ENCODE measurements around the gene C22orf42. TPM values are rescaled to one million over a fixed set of nuclear protein-coding genes. Genes with fewer than 3 reads are reported as not detected.

C22orf42 gene
- total RNA-seq (2022), result not detected in 2 replicates
- not detected for Bru-seq, nascent RNA
- not detected for BruChase-seq, experiment 1, labeled RNA remaining after a 6-hour chase
- BruChase-seq, experiment 2, labeled RNA remaining after a 2-hour chase, result not detected
- long read RNA-seq, result 0 reads

GRCh38 chr22:32158712-32159533 is at the start of gene C22orf42:
Gene C22orf42 (minus strand): TSS chr22:32159303. CDS start chr22:32159215, 88 bp downstream.
- no peaks in the 10 kb centered on the region for H3K9me3 Mint-ChIP-seq (ENCODE audit: unreplicated experiment)
- intact Hi-C loops (cut with micrococcal nuclease), result no loop called here
- peaks cover 53% of the 10 kb centered on the region for H3K27me3 Mint-ChIP-seq (ENCODE audit: insufficient read depth, unreplicated experiment)
- no peak for DNase-seq (ENCODE audit: unreplicated experiment)
- H3K4me3 Mint-ChIP-seq (ENCODE audit: unreplicated experiment), result no peak within 1 kb of the TSS
- TF ChIP-seq CTCF (IDR thresholded peaks at IDR 0.05; ENCODE audit: unreplicated experiment), result no peak
- H3K27ac Mint-ChIP-seq (ENCODE audit: low read depth, unreplicated experiment), result no peak within 1 kb of the TSS
- no peaks in the 10 kb centered on the region for H3K36me3 Mint-ChIP-seq (ENCODE audit: insufficient read depth, unreplicated experiment)
- no peaks in the 10 kb centered on the region for H3K4me1 Mint-ChIP-seq (ENCODE audit: insufficient read depth, unreplicated experiment)
- ChIA-PET CTCF (interaction anchor here (0.7 to 0.9 kb wide), 2 partner anchors 56 to 220 kb away, joined by 3 to 4 read pairs; no protein-coding TSS in a partner anchor), POLR2A (no interaction called here)
- BruUV-seq (replicated peaks), result no TSS peak

- H3K4me1 Mint-ChIP-seq (ENCODE audit: insufficient read depth, unreplicated experiment), result peaks cover 6% of the 10 kb centered on the region
- TF ChIP-seq CTCF (IDR thresholded peaks at IDR 0.05; ENCODE audit: unreplicated experiment), result no peak
- peaks cover 12% of the 10 kb centered on the region for H3K27me3 Mint-ChIP-seq (ENCODE audit: insufficient read depth, unreplicated experiment)
- H3K27ac Mint-ChIP-seq (ENCODE audit: low read depth, unreplicated experiment), result no peak overlapping the region
- no peak for DNase-seq (ENCODE audit: unreplicated experiment)
- BruUV-seq (replicated peaks), result no TSS peak
- ChIA-PET CTCF (interaction anchor here (0.6 to 2.6 kb wide), 6 partner anchors 9 to 728 kb away, joined by 3 to 9 read pairs (median 4); no protein-coding TSS in a partner anchor), POLR2A (no interaction called here)
- no peak overlapping the region for H3K4me3 Mint-ChIP-seq (ENCODE audit: unreplicated experiment)
- H3K36me3 Mint-ChIP-seq (ENCODE audit: insufficient read depth, unreplicated experiment), result no peaks in the 10 kb centered on the region
- intact Hi-C loops (cut with micrococcal nuclease), result no loop called here
- H3K9me3 Mint-ChIP-seq (ENCODE audit: unreplicated experiment), result no peaks in the 10 kb centered on the region
Observed at GRCh38 chr22:32208681-32209080, 49.6 kb upstream of the C22orf42 start.

- ChIA-PET CTCF (interaction anchor here (0.6 to 2.6 kb wide), 8 partner anchors 9 to 104 kb away, joined by 3 to 9 read pairs (median 3); no protein-coding TSS in a partner anchor), POLR2A (no interaction called here)
- intact Hi-C loops (cut with micrococcal nuclease), result loop anchor here (1.0 to 2.0 kb wide), 2 partner anchors 105 to 231 kb away; no protein-coding TSS in a partner anchor
- no peaks in the 10 kb centered on the region for H3K36me3 Mint-ChIP-seq (ENCODE audit: insufficient read depth, unreplicated experiment)
- no peak for DNase-seq (ENCODE audit: unreplicated experiment)
- H3K9me3 Mint-ChIP-seq (ENCODE audit: unreplicated experiment), result no peaks in the 10 kb centered on the region
- H3K27ac Mint-ChIP-seq (ENCODE audit: low read depth, unreplicated experiment), result no peak overlapping the region
- TF ChIP-seq CTCF (IDR thresholded peaks at IDR 0.05; ENCODE audit: unreplicated experiment), result no peak
- peaks cover 6% of the 10 kb centered on the region for H3K4me1 Mint-ChIP-seq (ENCODE audit: insufficient read depth, unreplicated experiment)
- no peak overlapping the region for H3K4me3 Mint-ChIP-seq (ENCODE audit: unreplicated experiment)
- no TSS peak for BruUV-seq (replicated peaks)
- peaks cover 16% of the 10 kb centered on the region for H3K27me3 Mint-ChIP-seq (ENCODE audit: insufficient read depth, unreplicated experiment)
Observed at GRCh38 chr22:32207971-32208480, 48.9 kb upstream of the C22orf42 start.

Measured in MCF 10A (cell line).